A549 treated with CpdA at 1 μM for 4 hours (cell line): ENCODE measurements around the gene TP53. TPM values are rescaled to one million over a fixed set of nuclear protein-coding genes. Genes with fewer than 3 reads are reported as not detected.

ENCODE experiments used
- total RNA-seq: library from RNA; stranded (reverse); fragments of 200-300 nt; extraction: Qiagen RNA extraction; gene quantifications from 5 replicates; pipeline ENCODE4 v1.2.3, GENCODE V29; 2022; ENCODE audit warnings: low read depth

TP53 gene
- total RNA-seq, result 48.7 to 61.6 TPM (median 55.2 TPM) in 5 replicates

GRCh38 chr17:7687072-7687907 is at the start of gene TP53:
Gene TP53, minus strand, starts transcription at chr17:7687490. Its CDS starts 10,896 bp downstream, at chr17:7676594.

DNA sequence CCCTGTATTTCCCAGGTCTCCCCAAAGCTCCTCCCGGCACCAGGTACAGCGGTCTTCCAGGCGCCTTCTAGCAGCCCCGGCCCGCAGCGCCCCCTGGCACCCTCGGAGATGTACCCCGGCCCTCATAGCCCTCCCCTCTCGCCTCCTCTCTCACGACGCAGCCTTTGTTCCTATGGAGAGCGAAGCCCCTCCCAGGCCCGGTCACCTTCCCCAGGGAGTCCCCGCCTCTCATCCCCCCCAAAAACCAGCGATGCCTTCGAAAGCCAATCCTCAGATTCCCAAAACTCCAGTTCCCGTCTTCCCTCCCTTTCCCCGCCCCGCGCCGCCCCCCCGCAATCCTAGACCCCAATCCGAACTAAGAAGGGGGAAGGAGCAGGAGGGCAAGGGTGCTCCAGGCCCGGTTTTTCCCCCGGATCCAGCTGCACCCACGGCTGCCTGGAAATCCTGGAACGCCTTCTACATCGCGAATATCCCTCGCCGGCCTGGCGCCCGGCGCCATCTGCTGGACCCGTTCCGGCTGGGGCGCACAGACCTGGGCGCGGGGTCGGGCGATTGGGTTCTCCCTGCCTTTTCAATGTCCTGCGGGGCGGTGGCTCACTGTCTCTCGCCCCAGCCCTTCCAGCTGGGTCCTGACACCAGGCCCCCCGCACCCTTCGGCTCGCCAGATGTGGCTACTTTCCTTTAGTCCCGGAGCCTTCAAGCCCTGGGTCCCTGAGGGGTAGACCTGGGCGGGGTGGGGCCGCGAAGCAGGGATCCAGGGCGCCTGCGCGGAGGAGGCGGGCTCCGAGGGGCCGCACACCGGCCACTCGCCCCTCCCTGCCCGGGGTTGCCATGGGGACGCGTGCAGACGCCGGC is 29.8 kb upstream of the TP53 start, which contains the start of gene DNAH2:
DNAH2 (plus strand) TSS at position 844 of the 855 bp plus-strand sequence. CDS start 1,991 bp downstream, outside the sequence.

DNA sequence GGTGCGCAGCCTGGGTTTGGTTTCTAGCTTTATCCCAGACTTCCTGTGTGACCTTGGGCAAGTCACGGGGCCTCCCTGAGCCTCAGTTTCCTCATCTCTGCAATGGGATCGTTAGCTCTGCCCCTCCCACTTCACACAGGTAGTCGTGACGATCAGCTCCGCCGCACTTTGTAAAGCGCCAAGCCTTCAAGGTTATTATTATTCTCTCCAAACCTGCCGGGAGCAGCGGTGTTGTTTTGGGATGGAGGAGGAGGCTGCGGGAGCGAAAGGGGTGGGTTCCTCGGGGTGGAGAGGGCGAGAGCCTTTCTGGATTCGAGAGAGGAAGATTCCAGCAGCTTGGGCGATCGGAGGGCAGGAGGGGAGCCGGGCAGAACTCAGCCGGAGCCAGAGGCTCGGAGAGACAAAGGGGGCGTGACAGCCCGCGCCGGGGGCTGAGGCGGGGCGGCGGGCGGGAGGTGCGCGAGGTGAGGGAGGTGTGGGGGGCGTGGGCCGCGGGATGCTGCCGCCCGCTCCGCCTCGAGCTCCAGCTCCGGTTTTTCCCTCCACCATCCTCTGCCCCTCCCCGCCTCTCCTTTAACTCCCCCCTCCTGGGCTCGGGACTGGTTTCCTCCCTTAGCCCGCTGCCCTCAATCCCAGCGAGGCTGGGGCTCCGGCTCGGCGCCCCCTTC is 17.4 kb upstream of the TP53 start, which contains the start of gene EFNB3:
EFNB3 (plus strand) TSS at position 602 of the 668 bp plus-strand sequence. CDS start 397 bp downstream, outside the sequence.

DNA sequence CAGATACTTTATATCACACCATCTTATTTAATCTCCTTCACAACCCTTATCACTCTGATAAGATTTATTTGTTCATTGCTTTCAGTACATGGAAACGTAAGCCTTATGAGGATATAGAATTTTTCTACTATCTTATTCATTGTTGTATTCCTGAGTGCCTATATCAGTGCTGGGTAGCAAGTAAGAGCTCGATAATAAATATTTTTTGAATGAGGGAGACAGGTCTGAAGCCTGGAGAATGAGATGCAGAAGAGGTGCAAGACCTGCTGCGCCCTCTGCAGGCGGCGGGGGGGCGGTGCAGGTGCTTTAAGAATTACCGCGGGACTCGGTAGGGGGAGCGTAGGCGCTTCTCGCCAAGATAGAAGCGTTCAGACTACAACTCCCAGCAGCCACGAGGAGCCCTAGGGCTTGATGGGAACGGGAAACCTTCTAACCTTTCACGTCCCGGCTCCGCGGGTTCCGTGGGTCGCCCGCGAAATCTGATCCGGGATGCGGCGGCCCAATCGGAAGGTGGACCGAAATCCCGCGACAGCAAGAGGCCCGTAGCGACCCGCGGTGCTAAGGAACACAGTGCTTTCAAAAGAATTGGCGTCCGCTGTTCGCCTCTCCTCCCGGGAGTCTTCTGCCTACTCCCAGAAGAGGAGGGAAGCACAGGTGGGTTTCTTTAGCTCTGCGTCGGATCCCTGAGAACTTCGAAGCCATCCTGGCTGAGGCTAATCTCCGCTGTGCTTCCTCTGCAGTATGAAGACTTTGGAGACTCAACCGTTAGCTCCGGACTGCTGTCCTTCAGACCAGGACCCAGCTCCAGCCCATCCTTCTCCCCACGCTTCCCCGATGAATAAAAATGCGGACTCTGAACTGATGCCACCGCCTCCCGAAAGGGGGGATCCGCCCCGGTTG is 868 bp upstream of the TP53 start, which contains the start of gene WRAP53:
WRAP53 (plus strand) TSS at position 570 of the 900 bp plus-strand sequence; CDS start at position 742, 172 bp downstream.

DNA sequence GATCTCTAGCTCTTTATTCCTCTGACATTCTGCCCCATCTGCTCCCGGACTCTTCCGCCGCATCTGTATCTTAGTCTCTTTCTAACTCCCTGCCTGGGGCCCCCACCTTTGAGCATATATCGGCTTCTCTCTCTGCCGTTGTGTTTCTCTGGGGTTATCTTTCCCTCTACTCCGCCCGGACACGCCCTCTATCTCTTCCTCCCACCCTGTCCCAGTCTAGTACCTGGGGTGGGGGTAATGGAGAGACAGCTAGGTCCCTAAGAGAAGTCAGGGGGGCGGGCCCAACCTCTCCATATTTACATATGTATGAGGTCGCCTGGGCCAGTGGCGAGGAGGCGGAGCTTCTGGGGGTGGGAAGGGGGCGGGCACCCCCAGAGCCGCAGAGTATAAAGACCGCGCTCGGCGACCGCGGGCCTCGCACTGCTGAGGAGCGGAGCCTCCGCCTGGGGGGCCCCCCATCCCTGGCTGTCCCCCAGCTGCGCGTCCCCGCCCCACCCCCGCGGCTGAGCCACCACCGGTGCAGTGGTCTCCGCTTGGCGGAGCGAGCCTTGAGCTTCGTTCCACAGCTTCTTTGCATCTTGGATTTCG is 36.7 kb downstream of the TP53 start, which contains the start of gene ATP1B2:
ATP1B2 (plus strand) TSS at position 418 of the 588 bp plus-strand sequence. CDS start 593 bp downstream, outside the sequence.

DNA sequence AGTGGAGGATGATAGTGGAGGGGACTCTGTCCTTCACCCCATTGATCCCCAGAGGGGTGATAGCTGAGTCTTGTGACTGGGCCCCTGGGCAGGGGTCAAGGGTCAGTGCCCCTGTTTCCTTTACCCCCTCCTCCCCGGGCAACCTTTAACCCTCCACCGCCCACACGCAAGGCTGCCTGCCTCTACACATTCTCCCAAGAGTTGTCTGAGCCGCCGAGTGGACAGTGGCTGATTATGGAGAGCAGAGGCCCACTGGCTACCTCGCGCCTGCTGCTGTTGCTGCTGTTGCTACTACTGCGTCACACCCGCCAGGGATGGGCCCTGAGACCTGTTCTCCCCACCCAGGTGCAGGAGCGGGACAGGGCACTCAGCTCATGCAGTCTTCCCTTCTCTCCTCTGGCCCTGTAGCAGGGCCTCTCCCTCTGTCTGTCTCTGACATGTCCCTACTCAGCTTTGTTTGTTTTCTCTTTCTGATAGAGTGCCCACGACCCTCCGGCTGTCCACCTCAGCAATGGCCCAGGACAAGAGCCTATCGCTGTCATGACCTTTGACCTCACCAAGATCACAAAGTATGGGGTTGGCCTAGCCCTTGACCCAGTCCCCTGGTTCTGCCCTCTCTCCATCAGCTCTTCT is 57.2 kb downstream of the TP53 start, which contains the start of gene SHBG:
SHBG (plus strand) TSS at position 197 of the 633 bp plus-strand sequence; CDS start at position 235, 38 bp downstream.

GRCh38 chr17:7627250-7628121 is 59.8 kb downstream of the TP53 start, which contains the start of gene SAT2:
Gene SAT2, minus strand, starts transcription at chr17:7627821. Its CDS starts 186 bp downstream, at chr17:7627635.

Other genes with a start within 250 kb of the TP53 start
- gene FGF11, start 248.0 kb downstream of the TP53 start, total RNA-seq, result 0.99 to 1.4 TPM (median 1.4 TPM) in 5 replicates
- gene CHRNB1, start 242.4 kb downstream of the TP53 start, total RNA-seq, result 4.7 to 7.6 TPM (median 7.2 TPM) in 5 replicates
- 20.0 to 25.5 TPM (median 23.1 TPM) in 5 replicates for gene ZBTB4, start 207.9 kb downstream of the TP53 start, total RNA-seq
- gene SLC35G6, start 206.0 kb downstream of the TP53 start, total RNA-seq, result not detected in 5 replicates
- 74.3 to 88.3 TPM (median 80.0 TPM) in 5 replicates for gene POLR2A, start 203.1 kb downstream of the TP53 start, total RNA-seq
- 9.6 to 13.5 TPM (median 10.4 TPM) in 5 replicates for gene TNFSF12, start 138.4 kb downstream of the TP53 start, total RNA-seq
- 0.61 to 1.9 TPM (median 1.3 TPM) in 5 replicates for gene TNFSF13, start 128.7 kb downstream of the TP53 start, total RNA-seq
- 94.4 to 114 TPM (median 102 TPM) in 5 replicates for gene SENP3, start 125.6 kb downstream of the TP53 start, total RNA-seq
- 34.0 to 42.9 TPM (median 36.5 TPM) in 5 replicates for gene CD68, start 107.9 kb downstream of the TP53 start, total RNA-seq
- 116 to 133 TPM (median 120 TPM) in 5 replicates for gene MPDU1, start 103.6 kb downstream of the TP53 start, total RNA-seq
- gene SOX15, start 97.4 kb downstream of the TP53 start, total RNA-seq, result 0.22 to 0.72 TPM (median 0.37 TPM) in 5 replicates
- gene FXR2, start 72.6 kb downstream of the TP53 start, total RNA-seq, result 54.7 to 68.2 TPM (median 61.0 TPM) in 5 replicates
- 81.2 to 99.2 TPM (median 91.7 TPM) in 5 replicates for gene SAT2, start 59.7 kb downstream of the TP53 start, total RNA-seq
- 0.68 to 1.0 TPM (median 0.73 TPM) in 5 replicates for gene SHBG, start 57.4 kb downstream of the TP53 start, total RNA-seq
- gene ATP1B2, start 36.6 kb downstream of the TP53 start, total RNA-seq, result 0.16 to 0.33 TPM (median 0.26 TPM) in 4 of 5 replicates, not detected in the other
- gene WRAP53, start 987 bp upstream of the TP53 start, total RNA-seq, result 33.9 to 50.3 TPM (median 47.7 TPM) in 5 replicates
- 1.0 to 1.7 TPM (median 1.4 TPM) in 5 replicates for gene EFNB3, start 17.7 kb upstream of the TP53 start, total RNA-seq
- 0.01 to 0.03 TPM in 2 of 5 replicates, not detected in the others for gene DNAH2, start 30.3 kb upstream of the TP53 start, total RNA-seq
- gene KDM6B, start 146.7 kb upstream of the TP53 start, total RNA-seq, result 13.8 to 23.8 TPM (median 15.1 TPM) in 5 replicates
- gene TMEM88, start 167.6 kb upstream of the TP53 start, total RNA-seq, result 0.48 to 1.1 TPM (median 0.79 TPM) in 5 replicates
- gene NAA38, start 170.1 kb upstream of the TP53 start, total RNA-seq, result 179 to 238 TPM (median 208 TPM) in 5 replicates
- 21.3 to 23.4 TPM (median 22.7 TPM) in 5 replicates for gene CYB5D1, start 170.5 kb upstream of the TP53 start, total RNA-seq
- gene CHD3, start 201.3 kb upstream of the TP53 start, total RNA-seq, result 65.3 to 76.0 TPM (median 68.6 TPM) in 5 replicates
- gene RNF227, start 228.8 kb upstream of the TP53 start, total RNA-seq, result 1.1 to 2.5 TPM (median 1.4 TPM) in 5 replicates
- 1.8 to 3.0 TPM (median 2.5 TPM) in 5 replicates for gene KCNAB3, start 242.4 kb upstream of the TP53 start, total RNA-seq
- 309 to 334 TPM (median 324 TPM) in 5 replicates for gene TRAPPC1, start 244.5 kb upstream of the TP53 start, total RNA-seq
- 36.8 to 45.9 TPM (median 39.2 TPM) in 5 replicates for gene CNTROB, start 244.7 kb upstream of the TP53 start, total RNA-seq